Stimulated activated naive CD8-positive, alpha-beta T cell treated with anti-CD3 and anti-CD28 coated beads, Interleukin-15, amount 100 ng/mL, for 72 hours (primary cell): ENCODE data around the gene TSPAN18.

Source experiments
- ATAC-seq: fragments of 150-1000 bp; cut with Tn5 transposase; 2 replicates; pipeline ENCODE4 v1.10.0; 2021; ENCODE audit warnings: mild to moderate bottlenecking, moderate library complexity
- DNase-seq, 2 donors: peaks; one replicate each; pipeline ENCODE4 v3.0.0; 2021 to 2022
- H3K27ac Mint-ChIP-seq, 2 donors: one replicate each; pipeline ENCODE4 v1.8.0; 2022; ENCODE audit warnings: mild to moderate bottlenecking in 2 of 2, mixed read lengths in 2 of 2, moderate library complexity in 2 of 2
- H3K27me3 Mint-ChIP-seq: one replicate; pipeline ENCODE4 v1.8.0; 2022; ENCODE audit warnings: mixed read lengths
- H3K4me1 Mint-ChIP-seq: one replicate; pipeline ENCODE4 v1.8.0; 2022; ENCODE audit warnings: mild to moderate bottlenecking, mixed read lengths
- H3K4me3 Mint-ChIP-seq, 2 donors: one replicate each; pipeline ENCODE4 v1.8.0; 2022; ENCODE audit warnings: mild to moderate bottlenecking in 2 of 2, mixed read lengths in 2 of 2, moderate library complexity in 1 of 2
- H3K9me3 Mint-ChIP-seq, 2 donors: one replicate each; pipeline ENCODE4 v1.8.0; 2022; ENCODE audit warnings: mixed read lengths in 2 of 2

TSPAN18 gene

GRCh38 chr11:44743326-44743725 is 16.6 kb downstream of the TSPAN18 start:
- H3K27ac Mint-ChIP-seq = no peak overlapping the region

GRCh38 chr11:44743959-44744557 is 17.3 kb downstream of the TSPAN18 start:
- peaks cover 12% of the 10 kb centered on the region for H3K4me1 Mint-ChIP-seq
- no peak overlapping the region for H3K4me3 Mint-ChIP-seq
- no peak overlapping the region for H3K27ac Mint-ChIP-seq
- DNase-seq (no peak), ATAC-seq (no peak)
- H3K27me3 Mint-ChIP-seq = peaks cover 10% of the 10 kb centered on the region
- no peaks in the 10 kb centered on the region for H3K9me3 Mint-ChIP-seq

More at GRCh38 chr11:44743326-44743725, 16.6 kb downstream of the TSPAN18 start:
- Mint-ChIP-seq H3K27me3 (peaks cover 17% of the 10 kb centered on the region), H3K4me3 (no peak overlapping the region), H3K4me1 (peaks cover 16% of the 10 kb centered on the region), H3K9me3 (no peaks in the 10 kb centered on the region)
- no peak for ATAC-seq
- no peak for DNase-seq

- DNase-seq (no peak), ATAC-seq (no peak)
- no peak overlapping the region for H3K27ac Mint-ChIP-seq
- no peak overlapping the region for H3K4me3 Mint-ChIP-seq
- peaks cover 12% of the 10 kb centered on the region for H3K4me1 Mint-ChIP-seq
- H3K27me3 Mint-ChIP-seq = peaks cover 8% of the 10 kb centered on the region
- no peaks in the 10 kb centered on the region for H3K9me3 Mint-ChIP-seq
These were observed 20.1 kb downstream of the TSPAN18 start for GRCh38 chr11:44746894-44747293.

- peaks cover 16% of the 10 kb centered on the region for H3K4me1 Mint-ChIP-seq
- ATAC-seq (no peak), DNase-seq (no peak)
- H3K4me3 Mint-ChIP-seq = no peak overlapping the region
- no peaks in the 10 kb centered on the region for H3K9me3 Mint-ChIP-seq
- H3K27ac Mint-ChIP-seq = no peak overlapping the region
- peaks cover 7% of the 10 kb centered on the region for H3K27me3 Mint-ChIP-seq
These were observed 20.6 kb downstream of the TSPAN18 start for GRCh38 chr11:44747316-44747715.

GRCh38 chr11:44747836-44748235 is 21.1 kb downstream of the TSPAN18 start:
- no peak overlapping the region for H3K27ac Mint-ChIP-seq
- H3K9me3 Mint-ChIP-seq = no peaks in the 10 kb centered on the region
- no peak overlapping the region for H3K4me3 Mint-ChIP-seq
- ATAC-seq (peak; percentile 31), DNase-seq (no peak)
- H3K27me3 Mint-ChIP-seq = peaks cover 2% of the 10 kb centered on the region
- H3K4me1 Mint-ChIP-seq = peaks cover 17% of the 10 kb centered on the region

GRCh38 chr11:44748606-44749005 is 21.8 kb downstream of the TSPAN18 start:
- H3K27me3 Mint-ChIP-seq = no peaks in the 10 kb centered on the region
- DNase-seq = no peak
- no peak overlapping the region for H3K4me3 Mint-ChIP-seq
- H3K9me3 Mint-ChIP-seq = no peaks in the 10 kb centered on the region
- H3K4me1 Mint-ChIP-seq = peaks cover 17% of the 10 kb centered on the region
- no peak for ATAC-seq
- no peak overlapping the region for H3K27ac Mint-ChIP-seq

- no peak for DNase-seq
- no peak for ATAC-seq
- no peaks in the 10 kb centered on the region for H3K27me3 Mint-ChIP-seq
- H3K4me3 Mint-ChIP-seq = no peak overlapping the region
- H3K9me3 Mint-ChIP-seq = no peaks in the 10 kb centered on the region
- no peak overlapping the region for H3K27ac Mint-ChIP-seq
- peaks cover 17% of the 10 kb centered on the region for H3K4me1 Mint-ChIP-seq
These were observed 22.4 kb downstream of the TSPAN18 start for GRCh38 chr11:44749189-44749588.

- Mint-ChIP-seq H3K9me3 (no peaks in the 10 kb centered on the region), H3K27ac (no peak overlapping the region), H3K4me3 (no peak overlapping the region), H3K27me3 (no peaks in the 10 kb centered on the region), H3K4me1 (peaks cover 17% of the 10 kb centered on the region)
- ATAC-seq (no peak), DNase-seq (no peak)
These were observed 24.0 kb downstream of the TSPAN18 start for GRCh38 chr11:44750551-44751465.

GRCh38 chr11:44752300-44752699 is 25.5 kb downstream of the TSPAN18 start:
- H3K4me1 Mint-ChIP-seq = peaks cover 13% of the 10 kb centered on the region
- no peak overlapping the region for H3K27ac Mint-ChIP-seq
- DNase-seq (no peak), ATAC-seq (no peak)
- H3K9me3 Mint-ChIP-seq = no peaks in the 10 kb centered on the region
- H3K27me3 Mint-ChIP-seq = no peaks in the 10 kb centered on the region
- H3K4me3 Mint-ChIP-seq = no peak overlapping the region

- no peaks in the 10 kb centered on the region for H3K9me3 Mint-ChIP-seq
- peaks cover 9% of the 10 kb centered on the region for H3K4me1 Mint-ChIP-seq
- H3K27ac Mint-ChIP-seq = no peak overlapping the region
- ATAC-seq = no peak
- DNase-seq = no peak
- H3K27me3 Mint-ChIP-seq = no peaks in the 10 kb centered on the region
- H3K4me3 Mint-ChIP-seq = no peak overlapping the region
These were observed 26.0 kb downstream of the TSPAN18 start for GRCh38 chr11:44752713-44753112.

- H3K27ac Mint-ChIP-seq = no peak overlapping the region
- H3K9me3 Mint-ChIP-seq = peaks cover 0 to 8% of the 10 kb centered on the region in 2 donors
- H3K27me3 Mint-ChIP-seq = no peaks in the 10 kb centered on the region
- peaks cover 5% of the 10 kb centered on the region for H3K4me1 Mint-ChIP-seq
- ATAC-seq (no peak), DNase-seq (no peak)
- no peak overlapping the region for H3K4me3 Mint-ChIP-seq
These were observed 27.3 kb downstream of the TSPAN18 start for GRCh38 chr11:44753961-44754645.

GRCh38 chr11:44754876-44755555 is 28.3 kb downstream of the TSPAN18 start:
- peaks cover 7 to 8% of the 10 kb centered on the region in 2 donors for H3K9me3 Mint-ChIP-seq
- H3K4me1 Mint-ChIP-seq = peaks cover 5% of the 10 kb centered on the region
- ATAC-seq = no peak
- DNase-seq = no peak
- no peaks in the 10 kb centered on the region for H3K27me3 Mint-ChIP-seq
- H3K4me3 Mint-ChIP-seq = no peak overlapping the region
- no peak overlapping the region for H3K27ac Mint-ChIP-seq

- DNase-seq = no peak
These were observed 29.1 kb downstream of the TSPAN18 start for GRCh38 chr11:44755556-44756523.

GRCh38 chr11:44758983-44759382 is 32.2 kb downstream of the TSPAN18 start:
- Mint-ChIP-seq H3K4me1 (peaks cover 7% of the 10 kb centered on the region), H3K4me3 (no peak overlapping the region), H3K9me3 (peaks cover 7 to 8% of the 10 kb centered on the region in 2 donors), H3K27ac (no peak overlapping the region), H3K27me3 (no peaks in the 10 kb centered on the region)
- no peak for ATAC-seq
- no peak for DNase-seq

More at GRCh38 chr11:44755556-44756523, 29.1 kb downstream of the TSPAN18 start:
- H3K4me3 Mint-ChIP-seq = no peak overlapping the region
- no peak overlapping the region for H3K27ac Mint-ChIP-seq
- no peaks in the 10 kb centered on the region for H3K27me3 Mint-ChIP-seq
- ATAC-seq = no peak
- peaks cover 5% of the 10 kb centered on the region for H3K4me1 Mint-ChIP-seq
- peaks cover 7 to 8% of the 10 kb centered on the region in 2 donors for H3K9me3 Mint-ChIP-seq
